ENCODE data around the gene MICU1.

- TF ChIP-seq CTCF (conservative IDR thresholded peaks at IDR 0.05) (no peak), EZH2 (IDR thresholded peaks at IDR 0.05; ENCODE audit: low read depth) (no peak)
These were observed 190.3 kb downstream of the MICU1 start for GRCh38 chr10:72435570-72435969.

Data from PC-9 (cell line).